Astrocyte (in vitro differentiated cells and primary cell): Measurements from ENCODE around the gene MCF2L2. TPM values are rescaled to one million over a fixed set of nuclear protein-coding genes. Genes with fewer than 3 reads are reported as not detected.

Source experiments
- DNase-seq: peaks from one replicate; pipeline ENCODE4 v3.0.0-alpha.2; 2010; ENCODE audit warnings: low read depth
- FAIRE-seq: peaks from 2 replicates; lab custom pipeline; 2011; peaks lifted over from hg19 to GRCh38; lab: Jason Lieb, UNC
- H2AFZ ChIP-seq: 2 replicates; pipeline ENCODE4 v1.6.0; 2012; ENCODE audit warnings: low read depth, low read length, inconsistent platforms
- H3K27ac ChIP-seq: 2 replicates; pipeline ENCODE4 v1.5.1; 2011; ENCODE audit warnings: low read depth, low read length, inconsistent platforms
- H3K27me3 ChIP-seq: 2 replicates; pipeline ENCODE4 v1.6.0; 2011; ENCODE audit warnings: low read length, inconsistent platforms; ENCODE audit not compliant: insufficient read depth
- H3K36me3 ChIP-seq: 2 replicates; pipeline ENCODE4 v1.5.1; 2011; ENCODE audit warnings: low read length, inconsistent platforms; ENCODE audit not compliant: insufficient read depth
- H3K4me1 ChIP-seq: 2 replicates; pipeline ENCODE4 v1.5.1; 2011; ENCODE audit warnings: low read length, inconsistent platforms; ENCODE audit not compliant: insufficient read depth
- H3K4me2 ChIP-seq: 2 replicates; pipeline ENCODE4 v1.6.0; 2012; ENCODE audit warnings: low read length, inconsistent platforms
- H3K4me3 ChIP-seq: 2 replicates; pipeline ENCODE4 v1.5.1; 2011; ENCODE audit warnings: low read depth, mild to moderate bottlenecking, low read length, inconsistent platforms; ENCODE audit not compliant: insufficient read depth
- H3K79me2 ChIP-seq: 2 replicates; pipeline ENCODE4 v1.6.0; 2012; ENCODE audit warnings: mild to moderate bottlenecking, low read length, inconsistent platforms; ENCODE audit not compliant: insufficient read depth
- H3K9ac ChIP-seq: 2 replicates; pipeline ENCODE4 v1.6.0; 2012; ENCODE audit warnings: mild to moderate bottlenecking, low read length, inconsistent platforms
- H3K9me3 ChIP-seq: 2 replicates; pipeline ENCODE4 v1.5.1; 2012; ENCODE audit warnings: low read depth, mild to moderate bottlenecking, low read length, inconsistent platforms; ENCODE audit not compliant: insufficient read depth
- H4K20me1 ChIP-seq: 2 replicates; pipeline ENCODE4 v1.6.0; 2012; ENCODE audit warnings: low read length, inconsistent platforms; ENCODE audit not compliant: insufficient read depth
- H3K27ac Mint-ChIP-seq: one replicate; pipeline ENCODE4 v1.8.0; 2021; ENCODE audit warnings: mild to moderate bottlenecking, mixed read lengths; ENCODE audit not compliant: unreplicated experiment
- H3K27me3 Mint-ChIP-seq: one replicate; pipeline ENCODE4 v1.8.0; 2021; ENCODE audit warnings: low read depth, mixed read lengths; ENCODE audit not compliant: unreplicated experiment
- H3K36me3 Mint-ChIP-seq: one replicate; pipeline ENCODE4 v1.8.0; 2021; ENCODE audit warnings: low read depth, mixed read lengths; ENCODE audit not compliant: unreplicated experiment
- H3K4me1 Mint-ChIP-seq: one replicate; pipeline ENCODE4 v1.8.0; 2021; ENCODE audit warnings: low read depth, mixed read lengths; ENCODE audit not compliant: unreplicated experiment
- H3K4me3 Mint-ChIP-seq: one replicate; pipeline ENCODE4 v1.8.0; 2021; ENCODE audit warnings: mild to moderate bottlenecking, moderate library complexity, mixed read lengths; ENCODE audit not compliant: unreplicated experiment
- H3K9me3 Mint-ChIP-seq: one replicate; pipeline ENCODE4 v1.8.0; 2021; ENCODE audit warnings: mild to moderate bottlenecking, mixed read lengths; ENCODE audit not compliant: unreplicated experiment
- EZH2 ChIP-seq: IDR thresholded peaks from 2 replicates; pipeline ENCODE4 v1.6.1; 2012; ENCODE audit warnings: mild to moderate bottlenecking, low read length, inconsistent platforms; ENCODE audit not compliant: insufficient read depth
- total RNA-seq: library from RNA; stranded (reverse); gene quantifications from 2 replicates; pipeline ENCODE4 v1.2.1, GENCODE V29; 2021
- TF ChIP-seq, protein P1 (sequence below): IDR thresholded peaks from 2 replicates; pipeline ENCODE4 v1.5.1; 2011; ENCODE audit warnings: low read depth, mild to moderate bottlenecking, inconsistent platforms, low read length, moderate library complexity; ENCODE audit not compliant: insufficient read depth

Gene MCF2L2
- total RNA-seq, 1 donor from 2014 or later, result 0.89 TPM

DNA sequence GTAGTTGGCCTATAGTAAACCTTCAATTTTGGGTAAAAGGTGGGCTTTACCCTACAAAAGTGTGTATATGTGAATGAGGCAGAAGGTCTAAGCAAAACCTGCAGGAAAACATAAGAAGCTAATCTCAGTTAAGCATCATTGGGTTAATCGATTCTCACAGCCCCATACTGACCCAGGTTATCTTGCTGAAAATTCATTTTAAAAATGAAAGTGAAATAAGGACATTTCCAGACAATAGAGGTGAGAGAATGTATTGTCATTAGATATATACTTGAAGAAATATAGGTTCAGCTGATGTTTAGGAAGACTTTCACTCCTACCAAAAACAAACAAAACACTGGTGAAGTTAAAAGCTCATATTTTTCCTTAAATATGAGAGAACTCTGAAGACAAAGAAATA lies 85.6 kb downstream of the MCF2L2 start:
- Mint-ChIP-seq H3K4me3 (no peak overlapping the region), H3K27ac (no peak overlapping the region), H3K9me3 (peaks cover 17% of the 10 kb centered on the region), H3K27me3 (no peaks in the 10 kb centered on the region), H3K4me1 (no peaks in the 10 kb centered on the region), H3K36me3 (no peaks in the 10 kb centered on the region)
- Histone ChIP-seq H3K36me3 (no peaks in the 10 kb centered on the region), H3K9ac (no peak overlapping the region), H3K4me1 (no peaks in the 10 kb centered on the region), H3K27me3 (no peaks in the 10 kb centered on the region), H3K79me2 (no peaks in the 10 kb centered on the region), H2AFZ (no peak overlapping the region), H3K27ac (no peak overlapping the region), H3K4me3 (no peak overlapping the region), H3K9me3 (no peaks in the 10 kb centered on the region), H3K4me2 (no peak overlapping the region), H4K20me1 (no peaks in the 10 kb centered on the region)
- TF ChIP-seq, protein P1, sequence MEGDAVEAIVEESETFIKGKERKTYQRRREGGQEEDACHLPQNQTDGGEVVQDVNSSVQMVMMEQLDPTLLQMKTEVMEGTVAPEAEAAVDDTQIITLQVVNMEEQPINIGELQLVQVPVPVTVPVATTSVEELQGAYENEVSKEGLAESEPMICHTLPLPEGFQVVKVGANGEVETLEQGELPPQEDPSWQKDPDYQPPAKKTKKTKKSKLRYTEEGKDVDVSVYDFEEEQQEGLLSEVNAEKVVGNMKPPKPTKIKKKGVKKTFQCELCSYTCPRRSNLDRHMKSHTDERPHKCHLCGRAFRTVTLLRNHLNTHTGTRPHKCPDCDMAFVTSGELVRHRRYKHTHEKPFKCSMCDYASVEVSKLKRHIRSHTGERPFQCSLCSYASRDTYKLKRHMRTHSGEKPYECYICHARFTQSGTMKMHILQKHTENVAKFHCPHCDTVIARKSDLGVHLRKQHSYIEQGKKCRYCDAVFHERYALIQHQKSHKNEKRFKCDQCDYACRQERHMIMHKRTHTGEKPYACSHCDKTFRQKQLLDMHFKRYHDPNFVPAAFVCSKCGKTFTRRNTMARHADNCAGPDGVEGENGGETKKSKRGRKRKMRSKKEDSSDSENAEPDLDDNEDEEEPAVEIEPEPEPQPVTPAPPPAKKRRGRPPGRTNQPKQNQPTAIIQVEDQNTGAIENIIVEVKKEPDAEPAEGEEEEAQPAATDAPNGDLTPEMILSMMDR, result no peak
- TF ChIP-seq EZH2, result no peak
- FAIRE-seq (no peak), DNase-seq (no peak)

DNA sequence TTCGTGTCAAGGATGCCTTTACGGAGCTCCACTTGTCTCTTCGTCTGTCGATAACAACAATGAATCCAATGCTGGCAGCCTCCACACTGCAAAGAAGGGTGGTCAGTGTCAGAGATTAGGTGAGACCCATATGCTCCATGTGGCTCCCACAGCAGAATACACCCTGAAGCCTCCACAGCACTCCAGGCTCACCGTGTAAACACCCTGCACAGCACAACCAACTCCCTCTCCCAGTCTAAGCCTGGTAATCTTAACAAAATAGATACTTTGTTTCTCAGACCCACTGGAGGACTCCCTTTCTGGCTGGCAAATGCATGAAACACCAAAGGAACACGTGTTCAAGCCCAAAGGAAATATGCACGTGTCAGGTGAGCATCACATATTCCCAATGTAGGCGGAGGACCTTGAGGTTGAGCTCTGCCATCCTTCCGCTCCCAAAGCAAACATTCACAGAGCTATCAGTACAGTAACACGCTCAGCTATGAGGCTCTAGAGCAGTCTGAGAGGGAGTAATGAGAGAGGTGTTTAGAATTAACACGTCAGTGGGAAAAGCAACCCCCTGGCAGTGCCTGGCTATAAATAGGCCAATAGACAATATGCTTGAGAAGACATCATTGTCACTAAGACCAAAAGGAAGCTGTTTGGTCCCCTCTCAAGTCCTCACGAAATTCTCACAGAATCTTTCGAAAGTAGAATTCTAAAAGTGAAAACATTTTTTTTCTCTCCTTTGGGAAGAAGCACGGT lies 86.7 kb downstream of the MCF2L2 start:
- FAIRE-seq (no peak), DNase-seq (no peak)
- no peak overlapping the region for H3K27ac Mint-ChIP-seq

DNA sequence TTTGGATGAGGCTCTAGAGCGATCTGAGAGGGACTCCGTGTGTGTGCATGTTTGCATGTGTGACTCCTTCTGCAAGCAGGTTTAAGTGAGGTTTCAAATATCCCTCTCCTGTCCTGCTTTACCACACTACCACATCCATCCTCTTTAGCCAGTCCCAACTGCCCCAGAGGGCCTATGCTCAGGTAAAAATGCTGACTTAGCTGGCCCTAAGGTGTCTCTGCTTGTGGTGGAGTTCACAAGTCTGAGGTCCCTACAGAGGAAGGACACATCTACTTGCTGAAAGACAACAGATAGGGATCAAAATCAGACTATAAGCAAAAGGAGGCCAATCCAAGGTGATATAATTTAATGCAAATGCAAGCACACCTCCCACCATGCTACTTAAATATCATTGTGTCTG lies 88.2 kb downstream of the MCF2L2 start:
- Histone ChIP-seq H3K9me3 (no peaks in the 10 kb centered on the region), H3K4me2 (no peak overlapping the region), H3K36me3 (no peaks in the 10 kb centered on the region), H3K27me3 (no peaks in the 10 kb centered on the region), H4K20me1 (no peaks in the 10 kb centered on the region), H3K79me2 (no peaks in the 10 kb centered on the region), H3K27ac (no peak overlapping the region), H3K4me1 (no peaks in the 10 kb centered on the region), H3K9ac (no peak overlapping the region), H2AFZ (no peak overlapping the region), H3K4me3 (no peak overlapping the region)
- Mint-ChIP-seq H3K4me1 (no peaks in the 10 kb centered on the region), H3K27ac (no peak overlapping the region), H3K4me3 (no peak overlapping the region), H3K27me3 (no peaks in the 10 kb centered on the region), H3K36me3 (no peaks in the 10 kb centered on the region), H3K9me3 (peaks cover 5% of the 10 kb centered on the region)
- no peak for FAIRE-seq
- no peak for DNase-seq
- TF ChIP-seq, protein P1, result no peak
- TF ChIP-seq EZH2, result no peak

More for the DNA sequence above, 86.7 kb downstream of the MCF2L2 start:
- no peaks in the 10 kb centered on the region for H3K4me1 ChIP-seq
- no peaks in the 10 kb centered on the region for H3K36me3 ChIP-seq
- no peak overlapping the region for H3K4me3 ChIP-seq
- no peak overlapping the region for H2AFZ ChIP-seq
- Mint-ChIP-seq H3K36me3 (no peaks in the 10 kb centered on the region), H3K27me3 (no peaks in the 10 kb centered on the region), H3K9me3 (peaks cover 14% of the 10 kb centered on the region), H3K4me1 (no peaks in the 10 kb centered on the region), H3K4me3 (no peak overlapping the region)
- H3K9me3 ChIP-seq, result no peaks in the 10 kb centered on the region
- H3K27ac ChIP-seq, result no peak overlapping the region
- TF ChIP-seq, protein P1, result no peak
- H3K79me2 ChIP-seq, result no peaks in the 10 kb centered on the region
- H3K9ac ChIP-seq, result no peak overlapping the region
- no peaks in the 10 kb centered on the region for H3K27me3 ChIP-seq
- H4K20me1 ChIP-seq, result no peaks in the 10 kb centered on the region
- no peak overlapping the region for H3K4me2 ChIP-seq
